PC-9 (cell line): ENCODE data around the gene PTGER1. TPM values are rescaled to one million over a fixed set of nuclear protein-coding genes. Genes with fewer than 3 reads are reported as not detected.

Experiments used
- BruUV-seq: library from RNA; stranded (reverse); fragments of 400-500 nt; replicated peaks from 2 replicates; lab custom pipeline; 2021; lab: Mats Ljungman, UMichigan
- CTCF ChIA-PET: fragments of 300-600 bp; sonication (Branson Sonifier 250); formaldehyde crosslinking; loops from one replicate; lab custom pipeline; 2022; ENCODE audit warnings: antibody characterized with exemption; lab: Charles Lee
- POLR2A ChIA-PET: fragments of 300-600 bp; sonication (Branson Sonifier 250); formaldehyde crosslinking; loops from one replicate; lab custom pipeline; 2022; ENCODE audit warnings: antibody characterized with exemption; ENCODE audit not compliant: unreplicated experiment; lab: Charles Lee
- DNase-seq, 2 experiments: peaks; one replicate each; pipeline versions ENCODE4 v3.0.0 to v3.0.0-alpha.2; 2015 to 2022; ENCODE audit warnings: mixed read lengths in 1 of 2
- H2AFZ ChIP-seq: fragments of 200-600 bp; sonication (generic); 2 replicates; pipeline ENCODE4 v1.8.1; 2017; ENCODE audit warnings: antibody characterized with exemption
- H3F3A ChIP-seq: fragments of 200-600 bp; sonication (generic); 2 replicates; pipeline ENCODE4 v1.8.1; 2017; ENCODE audit warnings: antibody characterized with exemption, mild to moderate bottlenecking, low read depth; ENCODE audit not compliant: insufficient read depth
- H3K27ac ChIP-seq: fragments of 200-600 bp; sonication (generic); 2 replicates; pipeline ENCODE4 v1.6.1; 2016; ENCODE audit warnings: mixed run types
- H3K27me3 ChIP-seq: fragments of 200-600 bp; sonication (generic); 2 replicates; pipeline ENCODE4 v1.6.1; 2016; ENCODE audit warnings: low read depth, mixed run types; ENCODE audit not compliant: insufficient read depth
- H3K36me3 ChIP-seq: fragments of 200-600 bp; sonication (generic); 2 replicates; pipeline ENCODE4 v1.6.1; 2016; ENCODE audit warnings: low read depth, mixed run types
- H3K4me1 ChIP-seq: fragments of 200-600 bp; sonication (generic); replicated peaks from 2 replicates; pipeline ENCODE4 v1.6.1; 2016; ENCODE audit warnings: mixed run types; ENCODE audit not compliant: insufficient read depth
- H3K4me2 ChIP-seq: fragments of 200-600 bp; sonication (generic); 2 replicates; pipeline ENCODE4 v1.6.1; 2017; ENCODE audit warnings: mixed run types
- H3K4me3 ChIP-seq: fragments of 200-600 bp; sonication (generic); 2 replicates; pipeline ENCODE4 v1.6.1; 2016; ENCODE audit warnings: mixed run types
- H3K79me2 ChIP-seq: fragments of 200-600 bp; sonication (generic); 2 replicates; pipeline ENCODE4 v1.6.1; 2017; ENCODE audit warnings: low read depth, mixed run types
- H3K9me2 ChIP-seq: fragments of 200-600 bp; sonication (generic); 2 replicates; pipeline ENCODE4 v1.8.1; 2017; ENCODE audit warnings: mild to moderate bottlenecking; ENCODE audit not compliant: insufficient read depth
- H3K9me3 ChIP-seq: fragments of 200-600 bp; sonication (generic); 2 replicates; pipeline ENCODE4 v1.8.1; 2016; ENCODE audit warnings: low read depth; ENCODE audit not compliant: insufficient read depth
- H4K20me1 ChIP-seq: fragments of 200-600 bp; sonication (generic); 2 replicates; pipeline ENCODE4 v1.8.1; 2017; ENCODE audit not compliant: insufficient read depth
- EZH2 ChIP-seq: fragments of 200-600 bp; sonication (generic); IDR thresholded peaks from 2 replicates; pipeline ENCODE4 v1.8.0; 2017; ENCODE audit warnings: antibody characterized with exemption, low read depth
- intact Hi-C: fragments of 100-400 bp; cut with micrococcal nuclease; formaldehyde crosslinking; loops from one replicate; pipeline ENCODE4 v1.10.0; 2022; ENCODE audit not compliant: unreplicated experiment
- total RNA-seq: library from RNA; stranded (reverse); gene quantifications from 2 replicates; pipeline ENCODE4 v1.2.3, GENCODE V29; 2021
- TF ChIP-seq, protein P1 (sequence below): fragments of 200-600 bp; sonication (generic); conservative IDR thresholded peaks from 2 replicates; pipeline ENCODE4 v1.6.1; 2017; ENCODE audit warnings: mixed run types, antibody characterized with exemption, mild to moderate bottlenecking, moderate library complexity

The PTGER1 gene
- total RNA-seq, 1 experiment from 2014 or later: 1.4 TPM

DNA sequence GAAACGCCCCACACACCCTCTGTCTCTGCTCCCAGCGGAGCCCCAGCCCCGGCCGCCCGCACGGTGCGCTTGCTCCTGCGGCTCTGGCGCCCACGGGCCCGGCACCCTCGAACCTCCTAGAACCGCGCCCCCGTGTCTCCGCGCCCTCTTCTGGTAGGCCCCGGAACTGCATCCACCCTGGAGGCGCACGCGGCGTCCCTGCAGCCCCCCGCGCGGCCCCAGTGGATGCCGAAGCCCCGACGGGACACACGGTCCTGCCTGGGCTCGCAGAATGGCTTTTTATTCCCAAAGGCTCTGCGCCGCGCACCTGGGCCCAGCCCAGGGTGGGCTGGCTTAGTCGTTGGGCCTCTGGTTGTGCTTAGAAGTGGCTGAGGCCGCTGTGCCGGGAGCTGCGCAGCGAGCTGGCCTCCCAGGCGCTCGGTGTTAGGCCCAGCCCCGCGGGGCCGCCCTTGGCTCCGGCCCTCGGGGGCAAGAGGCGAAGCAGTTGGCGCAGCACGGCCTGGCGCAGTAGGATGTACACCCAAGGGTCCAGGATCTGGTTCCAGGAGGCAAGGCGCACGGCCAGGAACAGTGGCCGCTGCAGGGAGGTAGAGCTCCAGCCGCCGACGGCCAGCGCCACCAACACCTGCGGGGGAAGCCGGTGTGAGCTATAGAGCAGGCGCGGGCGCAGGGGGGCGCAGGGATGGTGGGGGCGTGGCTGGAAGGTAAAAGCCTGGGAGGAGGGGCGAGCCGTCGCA lies 2.8 kb downstream of the PTGER1 start:
- DNase-seq: peak in 1 of 2 experiments; percentile 53
- Histone ChIP-seq H3F3A (peaks cover 49% of the 10 kb centered on the region), H3K4me3 (no peak overlapping the region), H3K27me3 (no peaks in the 10 kb centered on the region), H3K27ac (no peak overlapping the region), H3K4me1 (peaks cover 21% of the 10 kb centered on the region), H3K36me3 (peaks cover 18% of the 10 kb centered on the region), H3K9me2 (no peaks in the 10 kb centered on the region), H3K9me3 (no peaks in the 10 kb centered on the region), H4K20me1 (peaks cover 18% of the 10 kb centered on the region), H3K79me2 (no peaks in the 10 kb centered on the region), H3K4me2 (no peak overlapping the region), H2AFZ (no peak overlapping the region)
- intact Hi-C loops: no loop called here
- CTCF ChIA-PET: interaction anchor here (0.5 to 0.7 kb wide), 3 partner anchors 45 to 335 kb away, joined by 3 to 6 read pairs (median 4); no protein-coding TSS in a partner anchor
- BruUV-seq: no TSS peak
- POLR2A ChIA-PET: interaction anchor here (0.6 kb wide), 1 partner anchor 155 kb away, joined by 3 read pairs; no protein-coding TSS in a partner anchor
- TF ChIP-seq, protein P1, sequence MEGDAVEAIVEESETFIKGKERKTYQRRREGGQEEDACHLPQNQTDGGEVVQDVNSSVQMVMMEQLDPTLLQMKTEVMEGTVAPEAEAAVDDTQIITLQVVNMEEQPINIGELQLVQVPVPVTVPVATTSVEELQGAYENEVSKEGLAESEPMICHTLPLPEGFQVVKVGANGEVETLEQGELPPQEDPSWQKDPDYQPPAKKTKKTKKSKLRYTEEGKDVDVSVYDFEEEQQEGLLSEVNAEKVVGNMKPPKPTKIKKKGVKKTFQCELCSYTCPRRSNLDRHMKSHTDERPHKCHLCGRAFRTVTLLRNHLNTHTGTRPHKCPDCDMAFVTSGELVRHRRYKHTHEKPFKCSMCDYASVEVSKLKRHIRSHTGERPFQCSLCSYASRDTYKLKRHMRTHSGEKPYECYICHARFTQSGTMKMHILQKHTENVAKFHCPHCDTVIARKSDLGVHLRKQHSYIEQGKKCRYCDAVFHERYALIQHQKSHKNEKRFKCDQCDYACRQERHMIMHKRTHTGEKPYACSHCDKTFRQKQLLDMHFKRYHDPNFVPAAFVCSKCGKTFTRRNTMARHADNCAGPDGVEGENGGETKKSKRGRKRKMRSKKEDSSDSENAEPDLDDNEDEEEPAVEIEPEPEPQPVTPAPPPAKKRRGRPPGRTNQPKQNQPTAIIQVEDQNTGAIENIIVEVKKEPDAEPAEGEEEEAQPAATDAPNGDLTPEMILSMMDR: peak; percentile 94
- TF ChIP-seq EZH2: no peak

DNA sequence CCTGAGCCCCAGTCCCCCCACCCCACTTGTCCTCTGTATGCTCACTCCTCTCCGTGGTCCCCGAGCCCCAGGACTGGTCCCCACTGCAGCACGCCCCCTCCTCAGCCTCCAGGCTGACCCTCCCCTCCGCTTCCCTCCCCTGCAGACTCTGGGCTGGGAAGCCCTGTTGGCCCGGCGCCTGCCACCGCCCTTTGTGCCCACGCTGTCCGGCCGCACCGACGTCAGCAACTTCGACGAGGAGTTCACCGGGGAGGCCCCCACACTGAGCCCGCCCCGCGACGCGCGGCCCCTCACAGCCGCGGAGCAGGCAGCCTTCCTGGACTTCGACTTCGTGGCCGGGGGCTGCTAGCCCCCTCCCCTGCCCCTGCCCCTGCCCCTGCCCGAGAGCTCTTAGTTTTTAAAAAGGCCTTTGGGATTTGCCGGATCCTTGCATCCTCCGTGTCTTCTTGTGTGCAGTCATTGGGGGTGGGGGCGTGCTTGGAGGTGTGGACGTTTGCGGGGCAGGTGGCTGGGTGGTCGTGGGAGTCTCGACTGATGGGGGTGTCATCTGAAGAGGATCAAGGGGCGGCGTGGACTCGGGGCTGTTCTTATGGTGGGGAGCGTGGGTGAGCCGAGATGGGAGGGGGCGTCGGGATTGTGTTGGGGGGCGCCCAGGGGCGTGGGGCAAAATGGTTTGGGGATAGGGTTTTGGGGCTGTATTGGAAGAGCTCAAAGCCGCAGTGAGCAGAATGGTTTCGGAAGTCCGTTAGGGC lies 3.5 kb downstream of the PTGER1 start:
- peaks cover 18% of the 10 kb centered on the region for H4K20me1 ChIP-seq
- BruUV-seq: no TSS peak
- no peak overlapping the region for H3K27ac ChIP-seq
- H3K4me3 ChIP-seq: no peak overlapping the region
- peaks cover 13% of the 10 kb centered on the region for H3K4me1 ChIP-seq
- H3K9me3 ChIP-seq: no peaks in the 10 kb centered on the region
- DNase-seq: no peak
- no peaks in the 10 kb centered on the region for H3K27me3 ChIP-seq
- ChIA-PET CTCF (interaction anchor here (0.6 to 0.7 kb wide), 4 partner anchors 17 to 901 kb away, joined by 4 to 13 read pairs (median 8); no protein-coding TSS in a partner anchor), POLR2A (no interaction called here)
- TF ChIP-seq, protein P1: no peak
- TF ChIP-seq EZH2: no peak
- peaks cover 25% of the 10 kb centered on the region for H3K36me3 ChIP-seq
- H3K9me2 ChIP-seq: no peaks in the 10 kb centered on the region
- no peaks in the 10 kb centered on the region for H3K79me2 ChIP-seq
- no peak overlapping the region for H2AFZ ChIP-seq
- intact Hi-C loops: no loop called here
- peaks cover 44% of the 10 kb centered on the region for H3F3A ChIP-seq
- no peak overlapping the region for H3K4me2 ChIP-seq

DNA sequence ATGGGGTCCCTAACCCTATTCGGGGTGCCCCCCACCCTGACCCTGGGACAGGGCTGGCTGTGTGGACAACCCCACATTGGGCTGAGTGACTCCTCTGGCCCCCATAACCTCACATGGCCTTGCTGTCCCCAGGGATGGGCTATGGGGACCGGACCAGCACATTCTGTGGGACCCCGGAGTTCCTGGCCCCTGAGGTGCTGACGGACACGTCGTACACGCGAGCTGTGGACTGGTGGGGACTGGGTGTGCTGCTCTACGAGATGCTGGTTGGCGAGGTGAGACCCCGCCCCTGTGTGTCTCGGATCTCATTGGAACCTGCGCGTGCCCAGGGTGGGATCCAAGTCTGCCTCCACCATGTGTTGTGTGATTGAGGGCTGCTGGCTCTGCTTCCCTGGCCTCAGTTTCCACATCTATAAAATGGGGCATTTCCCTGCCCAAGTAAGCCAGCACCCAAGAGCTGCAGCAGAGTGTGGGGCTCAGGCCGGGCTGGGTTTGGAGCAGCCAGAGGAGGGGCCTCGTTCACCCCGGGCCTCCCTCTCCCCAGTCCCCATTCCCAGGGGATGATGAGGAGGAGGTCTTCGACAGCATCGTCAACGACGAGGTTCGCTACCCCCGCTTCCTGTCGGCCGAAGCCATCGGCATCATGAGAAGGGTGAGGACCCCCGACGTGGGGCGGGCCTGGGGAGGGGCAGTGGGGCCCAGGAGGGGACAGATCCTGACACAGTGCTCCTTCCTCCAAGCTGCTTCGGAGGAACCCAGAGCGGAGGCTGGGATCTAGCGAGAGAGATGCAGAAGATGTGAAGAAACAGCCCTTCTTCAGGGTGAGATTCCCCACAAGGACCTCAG lies 4.9 kb downstream of the PTGER1 start:
- DNase-seq: no peak
- TF ChIP-seq, protein P1: no peak
- Histone ChIP-seq H3K4me2 (no peak overlapping the region), H3K9me3 (no peaks in the 10 kb centered on the region; the same call in 1 of the 2 replicates), H4K20me1 (peaks cover 24% of the 10 kb centered on the region), H3K9me2 (no peaks in the 10 kb centered on the region), H3F3A (peaks cover 36% of the 10 kb centered on the region), H3K27me3 (no peaks in the 10 kb centered on the region), H3K27ac (no peak overlapping the region), H3K36me3 (peaks cover 26% of the 10 kb centered on the region), H3K79me2 (no peaks in the 10 kb centered on the region), H3K4me3 (no peak overlapping the region), H2AFZ (no peak overlapping the region), H3K4me1 (0 out of 2 replicates have a peak, but pooled peaks cover under 1% of the 10 kb centered on the region)
- CTCF ChIA-PET: no interaction called here
- POLR2A ChIA-PET: no interaction called here
- intact Hi-C loops: no loop called here
- TSS peak; percentile 28 for BruUV-seq
